Measurements from ENCODE around the gene GREM2. TPM values are rescaled to one million over a fixed set of nuclear protein-coding genes. Genes with fewer than 3 reads are reported as not detected.

Gene GREM2
- total RNA-seq, 1 experiment from 2014 or later: not detected

- Histone ChIP-seq H3K27ac (no peak overlapping the region), H3K4me3 (no peak overlapping the region), H4K20me1 (ENCODE audit: insufficient read depth) (no peaks in the 10 kb centered on the region), H3K79me2 (ENCODE audit: low read depth) (no peaks in the 10 kb centered on the region), H3K9me2 (ENCODE audit: insufficient read depth) (no peaks in the 10 kb centered on the region), H2AFZ (no peak overlapping the region), H3K4me2 (no peak overlapping the region), H3K9me3 (ENCODE audit: insufficient read depth, low read depth) (peaks cover 4% of the 10 kb centered on the region; the same call in 1 of the 2 replicates), H3K4me1 (replicated peaks; ENCODE audit: insufficient read depth) (no peaks in the 10 kb centered on the region), H3F3A (ENCODE audit: insufficient read depth, low read depth) (no peaks in the 10 kb centered on the region), H3K27me3 (ENCODE audit: insufficient read depth, low read depth) (peaks cover 32% of the 10 kb centered on the region; the same call in 1 of the 2 replicates), H3K36me3 (ENCODE audit: low read depth) (no peaks in the 10 kb centered on the region)
- intact Hi-C loops (cut with micrococcal nuclease; ENCODE audit: unreplicated experiment): no loop called here
- no peak for DNase-seq
- ChIA-PET CTCF (no interaction called here), POLR2A (ENCODE audit: unreplicated experiment) (no interaction called here)
- no TSS peak for BruUV-seq (replicated peaks)
- TF ChIP-seq, protein P1, sequence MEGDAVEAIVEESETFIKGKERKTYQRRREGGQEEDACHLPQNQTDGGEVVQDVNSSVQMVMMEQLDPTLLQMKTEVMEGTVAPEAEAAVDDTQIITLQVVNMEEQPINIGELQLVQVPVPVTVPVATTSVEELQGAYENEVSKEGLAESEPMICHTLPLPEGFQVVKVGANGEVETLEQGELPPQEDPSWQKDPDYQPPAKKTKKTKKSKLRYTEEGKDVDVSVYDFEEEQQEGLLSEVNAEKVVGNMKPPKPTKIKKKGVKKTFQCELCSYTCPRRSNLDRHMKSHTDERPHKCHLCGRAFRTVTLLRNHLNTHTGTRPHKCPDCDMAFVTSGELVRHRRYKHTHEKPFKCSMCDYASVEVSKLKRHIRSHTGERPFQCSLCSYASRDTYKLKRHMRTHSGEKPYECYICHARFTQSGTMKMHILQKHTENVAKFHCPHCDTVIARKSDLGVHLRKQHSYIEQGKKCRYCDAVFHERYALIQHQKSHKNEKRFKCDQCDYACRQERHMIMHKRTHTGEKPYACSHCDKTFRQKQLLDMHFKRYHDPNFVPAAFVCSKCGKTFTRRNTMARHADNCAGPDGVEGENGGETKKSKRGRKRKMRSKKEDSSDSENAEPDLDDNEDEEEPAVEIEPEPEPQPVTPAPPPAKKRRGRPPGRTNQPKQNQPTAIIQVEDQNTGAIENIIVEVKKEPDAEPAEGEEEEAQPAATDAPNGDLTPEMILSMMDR (conservative IDR thresholded peaks at IDR 0.05): no peak
- TF ChIP-seq EZH2 (IDR thresholded peaks at IDR 0.05; ENCODE audit: low read depth): no peak
These were observed 83.4 kb downstream of the GREM2 start for GRCh38 chr1:240528591-240528990.

GRCh38 chr1:240527086-240527485 is 84.9 kb downstream of the GREM2 start:
- H3K79me2 ChIP-seq (ENCODE audit: low read depth): no peaks in the 10 kb centered on the region
- no peak overlapping the region for H3K4me3 ChIP-seq
- no peaks in the 10 kb centered on the region for H3F3A ChIP-seq (ENCODE audit: insufficient read depth, low read depth)
- no peak overlapping the region for H2AFZ ChIP-seq
- no peak overlapping the region for H3K4me2 ChIP-seq
- no peaks in the 10 kb centered on the region for H4K20me1 ChIP-seq (ENCODE audit: insufficient read depth)
- ChIA-PET POLR2A (ENCODE audit: unreplicated experiment) (no interaction called here), CTCF (no interaction called here)
- H3K9me2 ChIP-seq (ENCODE audit: insufficient read depth): no peaks in the 10 kb centered on the region
- BruUV-seq (replicated peaks): no TSS peak
- H3K4me1 ChIP-seq (replicated peaks; ENCODE audit: insufficient read depth): no peaks in the 10 kb centered on the region
- peaks cover 4% of the 10 kb centered on the region; the same call in 1 of the 2 replicates for H3K9me3 ChIP-seq (ENCODE audit: insufficient read depth, low read depth)
- H3K27me3 ChIP-seq (ENCODE audit: insufficient read depth, low read depth): peaks cover 28% of the 10 kb centered on the region; the same call in 1 of the 2 replicates
- intact Hi-C loops (cut with micrococcal nuclease; ENCODE audit: unreplicated experiment): no loop called here
- H3K27ac ChIP-seq: no peak overlapping the region
- TF ChIP-seq, protein P1 (conservative IDR thresholded peaks at IDR 0.05): no peak
- TF ChIP-seq EZH2 (IDR thresholded peaks at IDR 0.05; ENCODE audit: low read depth): no peak
- H3K36me3 ChIP-seq (ENCODE audit: low read depth): no peaks in the 10 kb centered on the region
- DNase-seq: no peak

DNA sequence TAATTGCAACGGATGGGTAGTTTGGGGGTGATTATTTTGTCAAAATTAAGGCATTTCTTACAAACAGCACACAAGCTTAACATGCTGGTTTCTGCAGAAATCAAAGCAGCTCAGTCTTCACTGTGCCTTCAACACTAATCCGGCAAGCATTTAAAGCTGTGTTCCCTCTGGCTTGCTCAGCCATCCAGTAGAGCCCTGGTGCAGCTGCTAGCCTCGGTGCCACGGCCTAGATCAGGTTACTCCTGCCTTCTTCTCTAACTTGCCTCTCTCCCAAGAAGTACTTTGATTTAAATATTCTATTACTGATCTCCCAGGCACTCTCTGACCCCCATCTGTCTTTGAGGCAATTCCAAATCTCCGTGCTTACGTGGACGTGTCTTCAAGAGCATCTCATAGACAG is 85.6 kb downstream of the GREM2 start:
- no peak overlapping the region for H3K27ac ChIP-seq
- POLR2A ChIA-PET (ENCODE audit: unreplicated experiment): no interaction called here
- CTCF ChIA-PET: no interaction called here
- TF ChIP-seq EZH2 (IDR thresholded peaks at IDR 0.05; ENCODE audit: low read depth): no peak
- TF ChIP-seq, protein P1 (conservative IDR thresholded peaks at IDR 0.05): no peak
- no peaks in the 10 kb centered on the region for H3F3A ChIP-seq (ENCODE audit: insufficient read depth, low read depth)
- no peaks in the 10 kb centered on the region for H3K9me2 ChIP-seq (ENCODE audit: insufficient read depth)
- H3K4me3 ChIP-seq: no peak overlapping the region
- H2AFZ ChIP-seq: no peak overlapping the region
- H3K9me3 ChIP-seq (ENCODE audit: insufficient read depth, low read depth): peaks cover 4% of the 10 kb centered on the region; the same call in 1 of the 2 replicates
- DNase-seq: no peak
- H3K27me3 ChIP-seq (ENCODE audit: insufficient read depth, low read depth): peaks cover 24% of the 10 kb centered on the region; the same call in 1 of the 2 replicates
- no peaks in the 10 kb centered on the region for H3K36me3 ChIP-seq (ENCODE audit: low read depth)
- intact Hi-C loops (cut with micrococcal nuclease; ENCODE audit: unreplicated experiment): no loop called here
- no peak overlapping the region for H3K4me2 ChIP-seq
- BruUV-seq (replicated peaks): no TSS peak
- no peaks in the 10 kb centered on the region for H3K79me2 ChIP-seq (ENCODE audit: low read depth)
- no peaks in the 10 kb centered on the region for H3K4me1 ChIP-seq (replicated peaks; ENCODE audit: insufficient read depth)
- no peaks in the 10 kb centered on the region for H4K20me1 ChIP-seq (ENCODE audit: insufficient read depth)
